Mucosa of descending colon (tissue), 3 donors: ENCODE data around the gene MCUB. TPM values are rescaled to one million over a fixed set of nuclear protein-coding genes. Genes with fewer than 3 reads are reported as not detected.

ENCODE experiments used
- ATAC-seq: fragments of 200-7000 bp; cut with Tn5 transposase; one replicate; pipeline ENCODE4 v1.9.1; 2020; ENCODE audit warnings: mild to moderate bottlenecking, moderate library complexity
- DNase-seq, 3 donors: peaks; one replicate each; pipeline ENCODE4 v3.0.0-alpha.2; 2020
- H3K36me3 ChIP-seq: fragments of 200-600 bp; one replicate; pipeline ENCODE4 v1.8.0; 2021; ENCODE audit warnings: low read depth, mild to moderate bottlenecking
- H3K4me1 ChIP-seq: fragments of 200-600 bp; one replicate; pipeline ENCODE4 v1.8.0; 2021; ENCODE audit warnings: low read depth, mild to moderate bottlenecking
- H3K4me3 ChIP-seq: fragments of 200-600 bp; one replicate; pipeline ENCODE4 v1.8.0; 2021; ENCODE audit warnings: mild to moderate bottlenecking
- H3K9me3 ChIP-seq: fragments of 200-600 bp; one replicate; pipeline ENCODE4 v1.8.0; 2021; ENCODE audit warnings: mild to moderate bottlenecking
- intact Hi-C, 2 donors: fragments of 100-400 bp; cut with DNase I in 1 of 2; cut with micrococcal nuclease in 1 of 2; formaldehyde crosslinking; loops; one replicate each; pipeline versions ENCODE4 v1.11.0 to v1.11.1; 2022; cut with DNase I, micrococcal nuclease
- total RNA-seq, 3 donors: library from RNA; stranded (reverse); fragmentation: NEBNext Ultra II Directional in 2 of 3; extraction: Animal tissue kit (Norgen Biotek cat#: 25700) in 2 of 3; gene quantifications; one replicate each; pipeline versions ENCODE4 v1.2.1 to v1.2.4, GENCODE V29; 2021 to 2023
- TF ChIP-seq, protein P1 (sequence below): fragments of 200-600 bp; IDR thresholded peaks from one replicate; pipeline ENCODE4 v1.8.0; 2022; ENCODE audit warnings: antibody characterized with exemption, mild to moderate bottlenecking
- donor health status: DM: no; HTN: no; CAD: no; lungs with moderate emphysema.
- donor health status: DM: no; HTN: no; CAD: no.
- donor health status: DM: no; HTN: yes; CAD: no.

Gene MCUB
- total RNA-seq, 3 donors from 2014 or later = 2.7 to 11.5 (median 6.6) TPM

DNA sequence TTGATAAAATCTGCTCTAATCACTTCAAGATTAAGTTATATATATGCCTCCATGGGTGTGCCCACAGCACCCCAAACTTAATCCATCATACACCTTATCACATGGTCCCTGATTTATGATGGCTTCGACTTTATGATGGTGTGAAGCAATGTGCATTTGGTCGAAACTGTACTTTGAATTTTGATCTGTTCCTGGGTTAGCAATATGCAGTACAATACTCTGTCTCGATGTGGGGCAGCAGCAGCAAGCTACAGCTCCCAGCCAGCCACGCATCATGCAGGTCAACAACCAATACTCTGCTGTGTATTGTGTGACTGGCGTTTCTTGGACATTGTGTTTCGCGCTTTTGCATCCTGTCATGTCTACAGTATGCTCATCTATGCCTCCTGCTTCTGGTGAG lies 62.6 kb downstream of the MCUB start:
- TF ChIP-seq, protein P1, sequence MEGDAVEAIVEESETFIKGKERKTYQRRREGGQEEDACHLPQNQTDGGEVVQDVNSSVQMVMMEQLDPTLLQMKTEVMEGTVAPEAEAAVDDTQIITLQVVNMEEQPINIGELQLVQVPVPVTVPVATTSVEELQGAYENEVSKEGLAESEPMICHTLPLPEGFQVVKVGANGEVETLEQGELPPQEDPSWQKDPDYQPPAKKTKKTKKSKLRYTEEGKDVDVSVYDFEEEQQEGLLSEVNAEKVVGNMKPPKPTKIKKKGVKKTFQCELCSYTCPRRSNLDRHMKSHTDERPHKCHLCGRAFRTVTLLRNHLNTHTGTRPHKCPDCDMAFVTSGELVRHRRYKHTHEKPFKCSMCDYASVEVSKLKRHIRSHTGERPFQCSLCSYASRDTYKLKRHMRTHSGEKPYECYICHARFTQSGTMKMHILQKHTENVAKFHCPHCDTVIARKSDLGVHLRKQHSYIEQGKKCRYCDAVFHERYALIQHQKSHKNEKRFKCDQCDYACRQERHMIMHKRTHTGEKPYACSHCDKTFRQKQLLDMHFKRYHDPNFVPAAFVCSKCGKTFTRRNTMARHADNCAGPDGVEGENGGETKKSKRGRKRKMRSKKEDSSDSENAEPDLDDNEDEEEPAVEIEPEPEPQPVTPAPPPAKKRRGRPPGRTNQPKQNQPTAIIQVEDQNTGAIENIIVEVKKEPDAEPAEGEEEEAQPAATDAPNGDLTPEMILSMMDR = no peak
- ATAC-seq (no peak), DNase-seq (no peak)
- Histone ChIP-seq H3K4me3 (no peak overlapping the region), H3K9me3 (no peaks in the 10 kb centered on the region), H3K4me1 (no peaks in the 10 kb centered on the region), H3K36me3 (no peaks in the 10 kb centered on the region)
- intact Hi-C loops = no loop called here

DNA sequence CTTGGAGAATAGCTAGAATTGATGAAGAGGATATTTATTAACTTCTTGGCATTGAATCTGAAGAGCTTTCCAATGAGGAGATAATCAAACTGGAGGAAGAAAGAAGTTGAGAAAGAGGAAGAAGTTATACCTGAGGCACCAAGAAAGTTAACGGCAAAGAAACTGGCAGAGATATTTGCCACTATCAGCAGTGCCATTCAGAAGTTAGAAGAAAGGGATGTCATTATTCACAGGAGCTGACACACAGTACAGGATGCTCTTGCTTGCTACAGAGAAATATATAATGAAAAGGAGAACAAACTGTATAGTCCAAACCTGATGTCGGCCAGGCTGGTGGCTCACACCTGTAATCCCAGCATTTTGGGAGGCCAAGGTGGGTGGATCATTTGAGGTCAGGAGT lies 64.5 kb downstream of the MCUB start:
- DNase-seq (no peak), ATAC-seq (no peak)
- Histone ChIP-seq H3K4me3 (no peak overlapping the region), H3K36me3 (no peaks in the 10 kb centered on the region), H3K9me3 (no peaks in the 10 kb centered on the region), H3K4me1 (no peaks in the 10 kb centered on the region)
- intact Hi-C loops = no loop called here
- TF ChIP-seq, protein P1 = no peak

DNA sequence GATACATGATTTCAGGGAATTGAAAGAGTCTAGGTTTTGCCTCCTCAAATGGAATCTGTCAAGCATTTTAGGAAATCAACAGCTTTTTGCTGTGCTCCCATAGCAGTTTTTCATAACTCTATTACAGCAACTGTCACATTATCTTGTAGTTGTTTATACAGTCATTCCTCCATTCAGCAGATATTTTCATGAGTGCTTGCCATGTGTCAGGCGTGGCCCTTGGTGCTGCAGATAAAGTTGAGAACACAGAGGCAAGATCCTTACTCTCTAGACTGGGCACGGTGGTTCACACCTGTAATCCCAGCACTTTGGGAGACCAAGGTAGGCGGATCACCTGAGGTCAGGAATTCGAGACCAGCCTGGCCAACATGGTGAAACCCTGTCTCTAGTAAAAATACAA lies 67.3 kb downstream of the MCUB start:
- H3K4me1 ChIP-seq = no peaks in the 10 kb centered on the region
- DNase-seq (no peak), ATAC-seq (no peak)
- no peaks in the 10 kb centered on the region for H3K36me3 ChIP-seq
- no peak overlapping the region for H3K4me3 ChIP-seq
- H3K9me3 ChIP-seq = no peaks in the 10 kb centered on the region
- TF ChIP-seq, protein P1 = no peak
- intact Hi-C loops = no loop called here

DNA sequence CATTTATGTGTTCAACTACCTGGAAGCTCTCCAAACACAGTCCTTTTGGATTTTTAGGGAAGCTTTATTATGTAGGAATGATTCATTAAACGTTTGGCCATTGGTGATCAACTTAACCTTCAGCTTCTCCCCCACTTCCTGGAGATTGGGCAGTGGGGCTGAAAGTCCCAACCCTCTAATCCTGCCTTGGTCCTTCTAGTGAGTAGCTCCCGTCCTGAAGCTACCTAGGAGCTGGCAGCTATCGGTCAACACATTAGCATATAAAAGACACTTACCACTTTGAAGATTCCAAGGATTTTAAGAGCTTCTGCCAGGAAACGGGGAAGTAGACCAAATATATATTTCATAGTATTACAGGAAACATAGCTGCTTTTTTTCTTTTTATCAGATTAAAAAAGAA lies 69.7 kb downstream of the MCUB start:
- H3K36me3 ChIP-seq = no peaks in the 10 kb centered on the region
- intact Hi-C loops = no loop called here
- TF ChIP-seq, protein P1 = no peak
- no peak for DNase-seq
- no peaks in the 10 kb centered on the region for H3K9me3 ChIP-seq
- no peak overlapping the region for H3K4me3 ChIP-seq
- no peaks in the 10 kb centered on the region for H3K4me1 ChIP-seq
- no peak for ATAC-seq

DNA sequence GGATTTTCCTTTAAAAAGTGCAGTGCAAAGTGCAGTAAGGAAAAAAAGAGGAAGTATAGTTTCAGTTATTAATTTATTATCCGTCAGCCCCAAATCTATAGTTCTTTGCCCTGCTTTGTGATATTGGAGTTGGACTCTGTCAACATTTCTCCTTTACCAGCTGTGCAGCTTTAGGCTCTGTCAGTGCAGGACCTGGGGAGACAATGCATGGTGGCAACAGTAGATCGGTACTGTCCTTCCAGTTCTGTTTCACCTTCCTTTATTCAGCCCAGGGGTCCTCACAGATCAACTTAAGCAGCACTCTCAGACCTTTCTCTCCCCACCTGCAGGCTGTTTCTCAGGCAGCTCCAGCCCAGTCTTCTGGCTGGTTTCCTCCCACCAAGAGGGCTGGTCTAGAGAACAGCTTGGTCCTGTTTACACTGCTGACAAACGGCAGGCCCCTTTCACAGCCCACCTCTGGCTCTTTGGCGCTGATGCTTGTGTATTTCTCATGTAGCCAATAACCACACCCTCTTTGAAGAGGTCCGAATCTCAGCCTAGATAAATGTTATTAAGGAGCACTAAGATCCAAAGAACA lies 71.6 kb downstream of the MCUB start:
- TF ChIP-seq, protein P1 = no peak
- DNase-seq (peak in 1 of 3 donors; percentile 4), ATAC-seq (peak; percentile 24)
- intact Hi-C loops = no loop called here
- H3K4me1 ChIP-seq = no peaks in the 10 kb centered on the region
- H3K9me3 ChIP-seq = no peaks in the 10 kb centered on the region
- no peak overlapping the region for H3K4me3 ChIP-seq
- H3K36me3 ChIP-seq = no peaks in the 10 kb centered on the region

DNA sequence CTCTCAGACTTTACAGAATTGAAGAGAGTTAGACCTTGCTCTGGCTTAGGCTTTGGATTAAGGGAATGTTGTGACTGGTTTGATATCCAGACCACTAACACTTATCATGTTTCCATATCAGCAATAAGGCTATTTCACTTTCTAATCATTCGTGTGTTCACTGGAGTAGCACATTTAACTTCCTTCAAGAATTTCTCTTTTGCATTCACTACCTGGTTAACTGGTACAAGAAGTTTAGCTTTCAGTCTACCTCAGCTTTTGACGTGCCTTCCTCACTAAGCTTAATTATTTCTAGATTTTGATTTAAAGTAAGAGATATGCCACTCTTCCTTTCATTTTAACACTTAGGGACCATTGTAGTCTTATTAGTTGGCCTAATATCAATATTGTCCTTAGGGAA lies 80.6 kb downstream of the MCUB start:
- Histone ChIP-seq H3K4me1 (no peaks in the 10 kb centered on the region), H3K4me3 (no peak overlapping the region), H3K36me3 (no peaks in the 10 kb centered on the region), H3K9me3 (no peaks in the 10 kb centered on the region)
- ATAC-seq (no peak), DNase-seq (no peak)
- TF ChIP-seq, protein P1 = no peak
- intact Hi-C loops = no loop called here
